Measurements from ENCODE around the gene CILP2. TPM values are rescaled to one million over a fixed set of nuclear protein-coding genes. Genes with fewer than 3 reads are reported as not detected.

CILP2 gene
- polyA plus RNA-seq, 1 of the 3 experiments (the other 2 are of a cell fraction), result 1.9 TPM

- no peaks in the 10 kb centered on the region for H3K36me3 ChIP-seq (replicated peaks in 1 of 2; ENCODE audit: control insufficient read depth in 1 of 2, insufficient read depth in 2 of 2, low read length in 1 of 2)
- ChIA-PET POLR2A (no interaction called here), CTCF (interaction anchor here (0.7 to 3.0 kb wide), 3 partner anchors 14 to 31 kb away, joined by 3 to 14 read pairs (median 6); no protein-coding TSS in a partner anchor)
- H3K27ac ChIP-seq (ENCODE audit: low read depth in 2 of 2, low read length in 1 of 2), result no peak overlapping the region
- TF ChIP-seq EZH2phosphoT487 (IDR thresholded peaks at IDR 0.05; ENCODE audit: borderline replicate concordance, low read depth), result no peak
- TF ChIP-seq MEF2A (IDR thresholded peaks at IDR 0.05; ENCODE audit: borderline replicate concordance, low read depth), result no peak
- TF ChIP-seq MXI1 (IDR thresholded peaks at IDR 0.05; ENCODE audit: low read depth, low read length), result no peak
- TF ChIP-seq SIN3A (IDR thresholded peaks at IDR 0.05; ENCODE audit: borderline replicate concordance, low read depth, low read length), result no peak
- TF ChIP-seq USF1 (IDR thresholded peaks at IDR 0.05; ENCODE audit: borderline replicate concordance, low read depth), result no peak
- no peak for TF ChIP-seq TCF12 (IDR thresholded peaks at IDR 0.05)
- TF ChIP-seq TEAD4 (IDR thresholded peaks at IDR 0.05; ENCODE audit: borderline replicate concordance, insufficient read depth), result no peak
- TF ChIP-seq FOXJ3 (CRISPR knock-in tag; IDR thresholded peaks at IDR 0.05), result no peak
- TF ChIP-seq TAF1 (IDR thresholded peaks at IDR 0.05; ENCODE audit: borderline replicate concordance, low read depth, low read length), result no peak
- no peak for TF ChIP-seq JUND (IDR thresholded peaks at IDR 0.05)
- TF ChIP-seq IRF3 (IDR thresholded peaks at IDR 0.05; ENCODE audit: low read depth, low read length), result no peak
- TF ChIP-seq RCOR1 (IDR thresholded peaks at IDR 0.05; ENCODE audit: low read length), result no peak
- TF ChIP-seq FOSL2 (IDR thresholded peaks at IDR 0.05; ENCODE audit: borderline replicate concordance, low read depth), result no peak
- TF ChIP-seq NRF1 (IDR thresholded peaks at IDR 0.05; ENCODE audit: low read depth, low read length), result no peak
- TF ChIP-seq POLR2AphosphoS5 (IDR thresholded peaks at IDR 0.05; ENCODE audit: low read depth, low read length), result no peak
- no peak for TF ChIP-seq REST (IDR thresholded peaks at IDR 0.05; ENCODE audit: low read depth, low read length)
- H3K9ac ChIP-seq, result no peak overlapping the region
- 82% methylated on average over 1 of the region's 6 CpGs for WGBS (ENCODE audit: low lambda C conversion rate)
- H3K9me2 ChIP-seq, result no peaks in the 10 kb centered on the region
- no peaks in the 10 kb centered on the region for H3K27me3 ChIP-seq (ENCODE audit: insufficient read depth)
- no peak overlapping the region for H2AFZ ChIP-seq (ENCODE audit: low read depth)
- H3K79me2 ChIP-seq (ENCODE audit: insufficient read depth), result no peaks in the 10 kb centered on the region
- H3K4me2 ChIP-seq, result no peak overlapping the region
- H3K4me3 ChIP-seq (ENCODE audit: low read depth in 2 of 2, low read length in 1 of 2), result no peak overlapping the region
- no peaks in the 10 kb centered on the region for H3F3A ChIP-seq (replicated peaks; ENCODE audit: insufficient read depth)
- H3K9me3 ChIP-seq, result no peaks in the 10 kb centered on the region
- peaks cover 0 to 6% of the 10 kb centered on the region in 2 experiments; a peak in 1 of 4 replicates for H3K4me1 ChIP-seq (ENCODE audit: control insufficient read depth in 1 of 2, insufficient read depth in 2 of 2, low read depth in 1 of 2, low read length in 1 of 2)
- DNase-seq, result no peak
- no peaks in the 10 kb centered on the region for H4K20me1 ChIP-seq (ENCODE audit: insufficient read depth)
These were observed 44.4 kb downstream of the CILP2 start for GRCh38 chr19:19582471-19582870.
